Cardiac ventricle fibroblast (primary cell): ENCODE data around the gene NT5DC4. TPM values are rescaled to one million over a fixed set of nuclear protein-coding genes. Genes with fewer than 3 reads are reported as not detected.

Source experiments
- total RNA-seq: library from RNA; depleted of rRNA; stranded (reverse); fragments of >200 nt; gene quantifications from 2 replicates; pipeline ENCODE4 v1.2.3, GENCODE V29; 2015

Gene NT5DC4
- total RNA-seq = 0.12 TPM in 1 of 2 replicates, not detected in the other

GRCh38 chr2:112720785-112721184 lies at the start of gene NT5DC4:
NT5DC4 (plus strand) TSS chr2:112721020; CDS start chr2:112721080, 60 bp downstream.

DNA sequence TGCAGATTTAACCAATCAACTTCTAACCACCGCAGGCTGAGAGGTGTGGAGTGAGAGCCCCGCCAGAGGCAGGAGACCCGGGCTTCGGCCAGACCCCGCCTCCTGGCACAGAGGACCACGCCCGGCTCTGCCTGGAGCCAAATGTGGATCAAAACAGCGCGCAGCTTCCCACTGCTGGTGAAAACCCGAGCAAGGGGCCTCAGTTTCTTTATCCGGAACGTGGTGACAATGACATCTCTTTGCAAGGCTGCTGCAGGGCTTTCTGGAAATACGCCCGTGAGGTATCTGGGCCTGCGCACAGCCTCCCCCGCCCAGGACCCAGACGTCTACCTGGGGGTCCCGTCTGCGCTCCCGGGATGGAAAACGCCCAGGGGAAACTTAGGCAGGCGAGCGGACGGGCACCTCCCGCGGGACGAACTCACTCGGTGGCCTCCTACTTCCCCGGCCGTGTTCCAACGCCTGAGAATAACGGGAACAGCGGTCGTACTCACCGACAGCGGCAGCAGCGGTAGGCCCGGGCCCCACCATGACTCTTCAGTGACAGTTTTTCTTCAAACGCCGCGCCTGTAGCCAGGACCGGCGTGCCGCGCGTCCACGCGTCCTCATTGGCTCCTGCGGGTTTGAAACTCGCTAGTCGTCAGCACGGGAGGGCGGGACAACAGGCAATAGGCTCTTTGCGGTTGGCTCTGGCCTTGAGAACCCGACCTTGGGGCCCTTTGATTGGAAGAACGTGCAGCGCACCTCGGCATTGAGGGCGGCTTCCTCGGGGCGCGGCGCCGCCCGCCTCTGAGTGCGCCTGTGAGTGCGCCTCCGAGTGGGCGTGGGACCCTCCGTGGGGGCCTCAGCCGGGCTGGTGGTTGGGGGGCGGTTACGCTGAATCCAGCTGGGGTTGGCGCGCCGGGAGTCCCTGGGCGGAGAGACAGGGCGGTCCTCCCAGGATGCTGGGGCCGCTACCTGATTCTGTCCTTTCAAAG lies 43.5 kb downstream of the NT5DC4 start, which contains the start of gene CKAP2L:
Gene CKAP2L (minus strand): TSS at position 539 of the 974 bp plus-strand sequence. CDS start 11 bp downstream, at position 528.

GRCh38 chr2:112784199-112785189 lies 63.7 kb downstream of the NT5DC4 start, which contains the start of gene IL1A:
IL1A (minus strand) TSS chr2:112784493; CDS start chr2:112783770, 723 bp downstream.

Other genes with a start within 250 kb of the NT5DC4 start
- 19.6 and 23.7 TPM in 2 replicates for gene TTL, start 238.9 kb upstream of the NT5DC4 start, total RNA-seq
- 10.5 and 11.0 TPM in 2 replicates for gene POLR1B, start 178.6 kb upstream of the NT5DC4 start, total RNA-seq
- gene CHCHD5, start 136.4 kb upstream of the NT5DC4 start, total RNA-seq = 9.5 and 14.4 TPM in 2 replicates
- 112 TPM in 2 replicates for gene SLC20A1, start 75.1 kb upstream of the NT5DC4 start, total RNA-seq
- 0.81 and 1.9 TPM in 2 replicates for gene CKAP2L, start 43.6 kb downstream of the NT5DC4 start, total RNA-seq
- 0.05 TPM in 1 of 2 replicates, not detected in the other for gene IL1A, start 63.5 kb downstream of the NT5DC4 start, total RNA-seq
- gene IL1B, start 115.8 kb downstream of the NT5DC4 start, total RNA-seq = 0.25 and 0.44 TPM in 2 replicates
- gene IL37, start 190.1 kb downstream of the NT5DC4 start, total RNA-seq = not detected in 2 replicates